LNCaP clone FGC (cell line): ENCODE measurements around the gene PRELID3B.

Source experiments
- DNase-seq: peaks from one replicate; pipeline ENCODE4 v3.0.0-alpha.2; 2011; ENCODE audit warnings: low read depth
- H3K4me3 ChIP-seq: 2 replicates; pipeline ENCODE4 v1.5.1; 2011; ENCODE audit warnings: mild to moderate bottlenecking, low read depth, low read length, control low read depth
- TF ChIP-seq, protein P1 (sequence below): IDR thresholded peaks from 2 replicates; pipeline ENCODE4 v1.5.1; 2012; ENCODE audit warnings: mild to moderate bottlenecking; ENCODE audit not compliant: control insufficient read depth, insufficient read depth; ENCODE audit errors: extremely low read depth

PRELID3B gene

DNA sequence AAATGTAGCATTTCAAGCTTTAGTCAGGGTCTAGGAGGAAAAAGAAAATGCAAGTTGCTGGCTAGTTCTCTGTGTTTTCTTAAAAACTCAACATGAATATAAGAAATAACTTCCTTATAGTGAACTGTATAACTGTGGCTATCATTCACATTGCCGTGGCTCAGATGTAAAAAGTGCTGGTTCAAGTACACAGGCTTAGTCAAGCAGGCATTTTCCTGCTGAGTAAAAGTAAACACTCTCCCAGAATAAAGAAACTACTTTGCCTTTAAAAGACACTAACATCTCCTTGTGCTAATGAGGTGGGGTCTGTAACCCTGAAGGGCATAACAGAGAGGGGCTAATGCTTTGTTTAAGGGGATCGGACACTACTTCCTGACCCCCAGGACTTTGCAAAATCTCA, 13.8 kb downstream of the PRELID3B start:
- DNase-seq, result no peak
- H3K4me3 ChIP-seq, result no peak overlapping the region
- TF ChIP-seq, protein P1, sequence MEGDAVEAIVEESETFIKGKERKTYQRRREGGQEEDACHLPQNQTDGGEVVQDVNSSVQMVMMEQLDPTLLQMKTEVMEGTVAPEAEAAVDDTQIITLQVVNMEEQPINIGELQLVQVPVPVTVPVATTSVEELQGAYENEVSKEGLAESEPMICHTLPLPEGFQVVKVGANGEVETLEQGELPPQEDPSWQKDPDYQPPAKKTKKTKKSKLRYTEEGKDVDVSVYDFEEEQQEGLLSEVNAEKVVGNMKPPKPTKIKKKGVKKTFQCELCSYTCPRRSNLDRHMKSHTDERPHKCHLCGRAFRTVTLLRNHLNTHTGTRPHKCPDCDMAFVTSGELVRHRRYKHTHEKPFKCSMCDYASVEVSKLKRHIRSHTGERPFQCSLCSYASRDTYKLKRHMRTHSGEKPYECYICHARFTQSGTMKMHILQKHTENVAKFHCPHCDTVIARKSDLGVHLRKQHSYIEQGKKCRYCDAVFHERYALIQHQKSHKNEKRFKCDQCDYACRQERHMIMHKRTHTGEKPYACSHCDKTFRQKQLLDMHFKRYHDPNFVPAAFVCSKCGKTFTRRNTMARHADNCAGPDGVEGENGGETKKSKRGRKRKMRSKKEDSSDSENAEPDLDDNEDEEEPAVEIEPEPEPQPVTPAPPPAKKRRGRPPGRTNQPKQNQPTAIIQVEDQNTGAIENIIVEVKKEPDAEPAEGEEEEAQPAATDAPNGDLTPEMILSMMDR, result no peak

DNA sequence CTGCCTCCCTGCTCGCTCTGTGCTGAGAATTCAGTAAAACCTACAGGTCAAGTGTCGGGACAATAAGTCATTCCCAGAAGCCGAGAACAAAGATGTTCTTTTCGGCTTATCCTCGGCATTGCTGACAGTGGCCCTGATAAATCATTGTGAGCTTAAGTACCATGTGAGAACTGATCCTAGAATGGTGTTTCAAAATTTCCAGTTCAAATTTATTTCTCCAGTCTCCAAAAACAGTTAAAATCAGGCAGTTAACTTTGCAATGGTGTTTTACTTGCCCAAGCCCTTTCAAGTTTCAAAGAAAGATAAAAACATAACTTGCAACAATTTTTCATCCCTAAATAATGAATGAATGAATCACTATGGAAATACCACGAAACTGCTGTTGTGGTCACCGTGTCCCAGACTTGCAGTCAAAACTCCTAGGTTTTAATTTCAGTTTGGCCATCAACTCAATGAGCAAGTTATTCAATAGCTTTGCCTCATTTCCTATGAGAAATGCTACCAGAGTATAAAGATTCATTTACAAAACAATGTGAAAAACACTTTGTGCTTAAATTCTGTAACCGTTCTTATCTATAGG, 14.8 kb downstream of the PRELID3B start:
- H3K4me3 ChIP-seq, result no peak overlapping the region

DNA sequence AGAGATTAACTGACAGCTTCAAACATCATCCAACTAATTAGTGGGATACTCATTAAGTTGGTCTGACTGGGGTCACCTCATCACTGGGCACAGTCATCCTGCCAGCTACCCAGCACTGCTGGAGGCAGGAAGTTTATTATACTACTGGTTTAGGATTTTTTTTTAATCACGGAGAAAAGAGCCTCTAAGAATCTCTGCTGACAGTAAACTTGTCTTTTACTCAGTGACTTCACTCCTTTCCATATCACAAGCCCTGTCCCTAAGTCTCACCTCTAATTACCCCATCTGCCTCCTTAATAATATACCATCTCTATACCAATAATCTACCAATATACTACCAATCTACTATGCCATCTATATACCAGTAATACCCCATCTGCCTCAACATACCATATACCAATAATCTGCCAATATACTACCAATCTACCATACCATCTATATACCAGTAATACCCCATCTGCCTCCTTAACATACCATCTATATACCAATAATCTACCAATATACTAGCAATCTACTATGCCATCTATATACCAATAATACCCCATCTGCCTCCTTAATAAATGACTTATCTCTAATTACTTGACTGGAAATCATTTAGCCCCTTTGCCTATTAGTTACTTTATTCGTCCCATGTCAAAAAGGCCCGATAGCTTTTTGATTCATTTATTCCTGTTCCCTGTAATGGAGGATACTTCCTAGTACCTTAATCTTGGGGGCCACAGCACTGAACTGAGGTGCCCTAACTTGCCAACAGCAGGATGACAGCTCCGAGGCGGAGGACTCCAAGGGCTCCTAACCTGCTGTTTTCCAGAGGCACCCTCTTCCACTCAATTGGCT, 15.5 kb downstream of the PRELID3B start:
- no peak overlapping the region for H3K4me3 ChIP-seq
- TF ChIP-seq, protein P1, result no peak
- no peak for DNase-seq

More for the DNA sequence above, 14.8 kb downstream of the PRELID3B start:
- TF ChIP-seq, protein P1, result no peak
- DNase-seq, result no peak

DNA sequence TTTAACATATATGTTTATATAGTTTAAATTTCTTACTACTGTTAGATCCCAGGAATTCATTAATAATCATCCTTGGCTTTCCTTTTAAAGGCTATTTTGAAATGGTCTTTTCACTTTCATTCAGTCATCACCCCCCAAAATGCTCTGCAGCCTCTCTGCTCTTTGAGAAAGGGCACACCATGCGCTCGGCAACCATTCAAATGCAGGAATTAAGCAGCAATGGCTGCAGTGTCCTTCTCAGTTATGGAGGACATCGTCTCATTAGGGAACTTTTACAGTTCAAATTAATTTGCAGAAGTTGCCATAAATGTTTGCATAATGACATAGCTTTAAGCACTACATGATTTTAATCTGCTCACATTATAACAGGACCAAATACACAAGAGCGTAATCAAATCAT, 17.1 kb downstream of the PRELID3B start:
- TF ChIP-seq, protein P1, result no peak
- no peak overlapping the region for H3K4me3 ChIP-seq
- no peak for DNase-seq

DNA sequence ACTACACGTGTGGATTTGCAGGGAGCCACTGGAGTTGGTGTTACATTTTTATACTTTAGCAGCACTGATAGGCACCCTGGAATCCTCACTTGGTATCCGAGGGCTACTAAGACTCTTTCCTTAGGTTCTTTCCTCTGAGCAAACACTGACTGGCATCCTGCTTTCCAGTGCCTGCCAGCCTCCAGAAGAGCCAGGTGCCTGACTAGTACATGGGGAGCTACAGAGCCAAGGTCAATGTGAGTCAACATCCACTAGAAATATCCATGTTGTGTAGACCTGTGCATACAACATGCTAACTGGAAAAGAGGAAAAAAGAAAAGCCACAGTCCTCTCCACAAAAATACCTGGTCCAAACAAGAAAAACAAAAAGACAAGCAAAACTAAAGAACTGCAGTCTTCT, 17.5 kb downstream of the PRELID3B start:
- no peak for DNase-seq
- no peak overlapping the region for H3K4me3 ChIP-seq
- TF ChIP-seq, protein P1, result no peak

DNA sequence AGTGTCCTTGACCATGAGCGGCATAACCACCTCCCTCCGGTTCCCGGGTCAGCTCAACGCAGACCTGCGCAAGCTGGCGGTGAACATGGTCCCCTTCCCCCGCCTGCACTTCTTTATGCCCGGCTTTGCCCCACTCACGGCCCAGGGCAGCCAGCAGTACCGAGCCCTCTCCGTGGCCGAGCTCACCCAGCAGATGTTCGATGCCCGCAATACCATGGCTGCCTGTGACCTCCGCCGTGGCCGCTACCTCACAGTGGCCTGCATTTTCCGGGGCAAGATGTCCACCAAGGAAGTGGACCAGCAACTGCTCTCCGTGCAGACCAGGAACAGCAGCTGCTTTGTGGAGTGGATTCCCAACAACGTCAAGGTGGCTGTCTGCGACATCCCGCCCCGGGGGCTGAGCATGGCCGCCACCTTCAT, 18.5 kb downstream of the PRELID3B start:
- DNase-seq, result no peak

More for the DNA sequence above, 18.5 kb downstream of the PRELID3B start:
- TF ChIP-seq, protein P1, result no peak
- H3K4me3 ChIP-seq, result no peak overlapping the region
